ENCODE data around the gene ARAP2. TPM values are rescaled to one million over a fixed set of nuclear protein-coding genes. Genes with fewer than 3 reads are reported as not detected.

ARAP2 gene, protein sequence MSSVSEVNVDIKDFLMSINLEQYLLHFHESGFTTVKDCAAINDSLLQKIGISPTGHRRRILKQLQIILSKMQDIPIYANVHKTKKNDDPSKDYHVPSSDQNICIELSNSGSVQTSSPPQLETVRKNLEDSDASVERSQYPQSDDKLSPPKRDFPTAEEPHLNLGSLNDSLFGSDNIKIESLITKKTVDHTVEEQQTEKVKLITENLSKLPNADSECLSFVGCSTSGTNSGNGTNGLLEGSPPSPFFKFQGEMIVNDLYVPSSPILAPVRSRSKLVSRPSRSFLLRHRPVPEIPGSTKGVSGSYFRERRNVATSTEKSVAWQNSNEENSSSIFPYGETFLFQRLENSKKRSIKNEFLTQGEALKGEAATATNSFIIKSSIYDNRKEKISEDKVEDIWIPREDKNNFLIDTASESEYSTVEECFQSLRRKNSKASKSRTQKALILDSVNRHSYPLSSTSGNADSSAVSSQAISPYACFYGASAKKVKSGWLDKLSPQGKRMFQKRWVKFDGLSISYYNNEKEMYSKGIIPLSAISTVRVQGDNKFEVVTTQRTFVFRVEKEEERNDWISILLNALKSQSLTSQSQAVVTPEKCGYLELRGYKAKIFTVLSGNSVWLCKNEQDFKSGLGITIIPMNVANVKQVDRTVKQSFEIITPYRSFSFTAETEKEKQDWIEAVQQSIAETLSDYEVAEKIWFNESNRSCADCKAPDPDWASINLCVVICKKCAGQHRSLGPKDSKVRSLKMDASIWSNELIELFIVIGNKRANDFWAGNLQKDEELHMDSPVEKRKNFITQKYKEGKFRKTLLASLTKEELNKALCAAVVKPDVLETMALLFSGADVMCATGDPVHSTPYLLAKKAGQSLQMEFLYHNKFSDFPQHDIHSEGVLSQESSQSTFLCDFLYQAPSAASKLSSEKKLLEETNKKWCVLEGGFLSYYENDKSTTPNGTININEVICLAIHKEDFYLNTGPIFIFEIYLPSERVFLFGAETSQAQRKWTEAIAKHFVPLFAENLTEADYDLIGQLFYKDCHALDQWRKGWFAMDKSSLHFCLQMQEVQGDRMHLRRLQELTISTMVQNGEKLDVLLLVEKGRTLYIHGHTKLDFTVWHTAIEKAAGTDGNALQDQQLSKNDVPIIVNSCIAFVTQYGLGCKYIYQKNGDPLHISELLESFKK (N-terminal part only)
- total RNA-seq (10 to 100 TPM in 2 of 7 donors, 1 to 10 TPM in 5; 1.8 to 77.3 (median 6.4) TPM), polyA plus RNA-seq (1 to 10 TPM in 1 of 2 donors, under 1 TPM in 1; 0.76 to 3.3 TPM)
- long read RNA-seq, donor 1, partial matches to known transcripts: 0 of 1 reads
- long read RNA-seq, donor 1, other reads (novel, unspliced or antisense): 1 of 1 reads
- long read RNA-seq, donor 2: 0 reads
- long read RNA-seq, donor 3, partial matches to known transcripts: 1 of 4 reads
- long read RNA-seq, donor 3, other reads (novel, unspliced or antisense): 3 of 4 reads

- H3K36me3 ChIP-seq: no peaks in the 10 kb centered on the region
- H3K27me3 ChIP-seq: no peaks in the 10 kb centered on the region
- intact Hi-C loops (cut with DNase I): no loop called here
- H3K4me3 ChIP-seq: peak within 1 kb of the TSS; percentile 41
- H3K27ac ChIP-seq: peak within 1 kb of the TSS in 1 of 2 donors; percentile 50
- TF ChIP-seq EP300 (IDR thresholded peaks at IDR 0.05) (no peak), POLR2A (IDR thresholded peaks at IDR 0.05) (no peak), CTCF (IDR thresholded peaks at IDR 0.05) (no peak)
- peaks cover 0 to 3% of the 10 kb centered on the region in 2 donors for H3K9me3 ChIP-seq
- peaks cover 2% of the 10 kb centered on the region for H3K4me1 ChIP-seq (ENCODE audit: insufficient read depth)
- WGBS, 3 donors: 2 to 4% (median 2%) methylated on average over 39 to 81 of the region's 81 CpGs
- DNase-seq: peak in 3 of 5 donors; percentile 15 to 46 (median 40)
Measured at GRCh38 chr4:36244257-36245082, at the start of gene ARAP2. ARAP2 (minus strand) TSS chr4:36244514; CDS start chr4:36229486, 15,028 bp downstream.

DNA sequence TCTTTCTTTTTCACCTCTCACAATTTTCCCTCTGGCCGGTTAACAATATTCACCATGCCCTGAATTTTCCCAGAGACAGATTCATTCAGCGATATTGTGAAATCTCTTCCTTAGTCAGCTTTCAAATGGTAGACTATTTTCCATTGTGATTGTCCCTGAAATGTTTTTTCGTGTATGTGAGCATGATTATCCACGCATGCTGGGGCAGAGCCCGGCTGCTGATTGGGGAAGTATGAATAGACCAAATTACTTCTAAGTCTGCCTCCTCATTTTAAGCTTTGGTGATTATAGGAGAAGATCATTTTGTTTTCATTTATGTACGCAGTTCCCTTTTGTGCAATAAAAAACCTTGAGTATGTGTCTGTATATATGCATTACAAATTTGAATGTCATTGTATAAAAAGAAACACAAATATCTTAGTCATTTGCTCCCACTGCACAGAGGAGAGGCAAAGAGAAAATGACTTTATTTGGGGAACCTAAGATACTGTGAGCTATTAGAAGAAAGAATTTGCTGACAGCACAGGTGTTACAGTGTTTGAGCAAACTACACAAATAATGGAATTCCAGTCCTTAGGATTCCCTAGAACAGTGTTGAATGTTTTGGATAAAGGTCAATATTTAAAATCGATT is 48.4 kb upstream of the ARAP2 start:
- H3K4me3 ChIP-seq: no peak overlapping the region
- H3K27ac ChIP-seq: no peak overlapping the region
- WGBS, 3 donors: 69 to 80% (median 74%) methylated on average over 7 of the region's 7 CpGs
- intact Hi-C loops (cut with DNase I): no loop called here
- H3K36me3 ChIP-seq: no peaks in the 10 kb centered on the region
- no peaks in the 10 kb centered on the region for H3K4me1 ChIP-seq (ENCODE audit: insufficient read depth)
- H3K27me3 ChIP-seq: no peaks in the 10 kb centered on the region
- H3K9me3 ChIP-seq: no peaks in the 10 kb centered on the region
- DNase-seq: no peak
- TF ChIP-seq POLR2A (IDR thresholded peaks at IDR 0.05) (no peak), EP300 (IDR thresholded peaks at IDR 0.05) (no peak), CTCF (IDR thresholded peaks at IDR 0.05) (no peak)

- DNase-seq: no peak
- WGBS, 3 donors: 72 to 77% (median 77%) methylated on average over 2 of the region's 2 CpGs
- no peaks in the 10 kb centered on the region for H3K36me3 ChIP-seq
- no peaks in the 10 kb centered on the region for H3K4me1 ChIP-seq (ENCODE audit: insufficient read depth)
- intact Hi-C loops (cut with DNase I): no loop called here
- TF ChIP-seq EP300 (IDR thresholded peaks at IDR 0.05): no peak
- TF ChIP-seq POLR2A (IDR thresholded peaks at IDR 0.05): no peak
- TF ChIP-seq CTCF (IDR thresholded peaks at IDR 0.05): no peak
- no peak overlapping the region for H3K27ac ChIP-seq
- no peaks in the 10 kb centered on the region for H3K27me3 ChIP-seq
- H3K9me3 ChIP-seq: no peaks in the 10 kb centered on the region
- H3K4me3 ChIP-seq: no peak overlapping the region
Measured at GRCh38 chr4:36290641-36291040, 46.3 kb upstream of the ARAP2 start.
